ENCODE results near the gene ADAM12. TPM values are rescaled to one million over a fixed set of nuclear protein-coding genes. Genes with fewer than 3 reads are reported as not detected.

Gene ADAM12
- total and polyA plus RNA-seq, 7 donors, result 0.01 to 3.3 (median 0.24) TPM; not detected in 2

DNA sequence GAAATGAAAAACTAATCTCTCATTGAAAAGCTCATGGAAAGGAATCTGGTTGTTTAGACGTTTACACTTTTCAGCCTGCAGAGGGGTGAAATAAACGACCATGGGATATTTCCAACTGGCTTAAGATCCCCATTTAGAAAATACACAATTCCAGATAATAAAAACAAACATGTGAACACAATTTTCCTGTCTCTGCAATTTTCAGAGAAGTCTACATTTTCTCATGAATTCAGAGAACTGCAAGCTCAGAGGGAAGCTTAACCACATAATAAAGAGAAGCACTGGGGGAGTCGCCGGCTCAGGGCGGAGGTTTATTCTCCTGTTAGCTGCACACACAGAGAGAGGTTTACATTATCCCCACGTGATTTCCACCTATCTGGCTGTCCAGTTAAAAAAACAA lies 276.8 kb downstream of the ADAM12 start:
- Histone ChIP-seq H3K27me3 (ENCODE audit: insufficient read depth in 3 of 3, low read length in 2 of 3) (no peaks in the 10 kb centered on the region), H3K4me1 (no peaks in the 10 kb centered on the region), H3K27ac (no peak overlapping the region), H3K9me3 (no peaks in the 10 kb centered on the region), H3K4me3 (no peak overlapping the region), H3K36me3 (ENCODE audit: insufficient read depth in 1 of 2, low read depth in 1 of 2) (no peaks in the 10 kb centered on the region)
- ATAC-seq (no peak), DNase-seq (no peak)
- TF ChIP-seq CTCF (IDR thresholded peaks at IDR 0.05), result no peak
- intact Hi-C loops (cut with DNase I), result no loop called here
- 75 to 82% (median 78%) methylated on average over 6 of the region's 6 CpGs for WGBS, 3 donors

DNA sequence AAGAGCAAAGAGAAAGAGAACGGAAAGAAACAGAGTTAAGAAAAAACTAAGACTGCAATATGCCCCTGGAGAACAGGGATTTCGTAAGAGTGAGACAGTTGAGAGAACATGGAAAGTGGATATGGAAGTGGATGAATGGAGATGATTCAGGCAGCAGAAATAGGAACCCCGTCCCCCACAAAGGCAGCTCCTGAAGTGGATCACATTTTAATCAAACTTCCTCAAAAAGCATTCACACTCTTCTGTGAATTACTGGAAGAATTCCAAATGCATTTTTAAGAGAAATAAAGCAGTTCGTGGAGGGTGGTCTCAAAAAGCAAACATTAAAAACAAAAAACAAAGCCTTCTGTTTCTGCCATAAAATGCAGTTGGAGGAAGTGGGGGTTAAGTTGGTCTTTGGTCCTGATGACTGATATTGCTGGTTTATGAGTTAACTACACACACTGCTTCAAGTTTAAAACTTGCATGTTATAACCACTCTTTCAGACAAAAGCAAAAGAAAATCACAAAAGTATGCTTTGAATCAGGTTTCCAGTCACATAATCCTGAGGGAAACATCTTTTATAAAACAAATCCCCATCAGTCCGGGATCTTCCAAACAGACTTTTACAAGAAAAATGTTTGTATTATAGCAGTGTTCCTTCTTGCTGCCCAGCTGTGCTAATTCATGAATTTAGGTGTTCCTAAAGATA lies 277.6 kb downstream of the ADAM12 start:
- Histone ChIP-seq H3K9me3 (no peaks in the 10 kb centered on the region), H3K27me3 (ENCODE audit: insufficient read depth in 3 of 3, low read length in 2 of 3) (no peaks in the 10 kb centered on the region), H3K4me3 (no peak overlapping the region), H3K4me1 (no peaks in the 10 kb centered on the region), H3K36me3 (ENCODE audit: insufficient read depth in 1 of 2, low read depth in 1 of 2) (no peaks in the 10 kb centered on the region), H3K27ac (no peak overlapping the region)
- WGBS, 3 donors, result 54 to 63% (median 63%) methylated on average over 5 of the region's 5 CpGs
- intact Hi-C loops (cut with DNase I), result no loop called here
- no peak for TF ChIP-seq CTCF (IDR thresholded peaks at IDR 0.05)
- DNase-seq (no peak), ATAC-seq (peak in 1 of 4 donors; percentile 45)

DNA sequence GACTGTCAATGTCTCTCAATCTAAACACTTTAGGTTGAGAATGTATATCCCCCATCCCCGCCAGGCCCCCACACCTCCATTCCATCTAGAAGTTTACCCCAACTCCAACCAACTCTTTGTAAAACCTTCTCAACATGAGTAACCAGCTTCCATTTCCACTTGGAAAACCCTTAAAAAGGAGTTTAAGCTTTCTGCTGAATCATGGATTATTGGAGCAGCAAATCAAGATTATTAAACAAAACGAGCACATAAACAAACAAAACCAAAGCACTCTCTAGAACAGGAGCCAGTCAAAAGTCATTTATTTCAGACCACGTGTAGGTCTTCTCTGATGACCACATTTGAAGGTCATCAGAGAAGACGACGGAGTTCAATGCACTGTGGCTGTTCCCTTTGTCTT lies 278.4 kb downstream of the ADAM12 start:
- no peaks in the 10 kb centered on the region for H3K27me3 ChIP-seq (ENCODE audit: insufficient read depth in 3 of 3, low read length in 2 of 3)
- ATAC-seq (no peak), DNase-seq (no peak)
- H3K9me3 ChIP-seq, result no peaks in the 10 kb centered on the region
- intact Hi-C loops (cut with DNase I), result no loop called here
- TF ChIP-seq CTCF (IDR thresholded peaks at IDR 0.05), result no peak
- no peak overlapping the region for H3K4me3 ChIP-seq
- no peaks in the 10 kb centered on the region for H3K36me3 ChIP-seq (ENCODE audit: insufficient read depth in 1 of 2, low read depth in 1 of 2)
- WGBS, 3 donors, result 81 to 85% (median 83%) methylated on average over 5 of the region's 5 CpGs
- no peak overlapping the region for H3K27ac ChIP-seq
- no peaks in the 10 kb centered on the region for H3K4me1 ChIP-seq

DNA sequence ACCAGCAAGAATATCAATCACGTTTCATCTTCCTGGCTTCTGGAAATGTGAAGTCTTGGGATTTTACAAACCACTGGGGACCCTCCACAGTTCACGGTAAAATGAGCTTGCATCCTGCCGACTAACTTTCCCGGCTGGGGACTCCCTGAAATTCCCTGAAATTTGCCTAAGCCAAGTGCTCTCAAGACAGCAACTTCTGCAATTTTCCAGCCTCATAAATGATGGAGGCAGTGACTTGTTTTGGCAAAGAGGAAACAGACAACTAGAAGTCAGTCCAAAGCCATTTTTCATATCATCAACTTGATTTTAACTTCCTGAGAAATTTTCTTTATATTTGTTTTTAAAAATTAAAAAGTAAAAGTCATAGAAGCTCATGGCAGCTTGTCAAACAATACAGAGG lies 279.6 kb downstream of the ADAM12 start:
- no peaks in the 10 kb centered on the region for H3K9me3 ChIP-seq
- TF ChIP-seq CTCF (IDR thresholded peaks at IDR 0.05), result no peak
- no peak overlapping the region for H3K4me3 ChIP-seq
- intact Hi-C loops (cut with DNase I), result no loop called here
- WGBS, 3 donors, result 23 to 43% (median 26%) methylated on average over 4 of the region's 4 CpGs
- no peaks in the 10 kb centered on the region for H3K36me3 ChIP-seq (ENCODE audit: insufficient read depth in 1 of 2, low read depth in 1 of 2)
- no peaks in the 10 kb centered on the region for H3K4me1 ChIP-seq
- no peak for DNase-seq
- no peak for ATAC-seq
- no peaks in the 10 kb centered on the region for H3K27me3 ChIP-seq (ENCODE audit: insufficient read depth in 3 of 3, low read length in 2 of 3)
- H3K27ac ChIP-seq, result no peak overlapping the region

GRCh38 chr10:126104767-126105166 lies 283.5 kb downstream of the ADAM12 start:
- H3K27me3 ChIP-seq (ENCODE audit: insufficient read depth in 3 of 3, low read length in 2 of 3), result no peaks in the 10 kb centered on the region
- peak in 2 of 4 donors; percentile 33 to 58 for ATAC-seq
- H3K4me1 ChIP-seq, result no peaks in the 10 kb centered on the region
- no peak overlapping the region for H3K4me3 ChIP-seq
- peak; percentile 58 to 78 for DNase-seq
- no peaks in the 10 kb centered on the region for H3K9me3 ChIP-seq
- WGBS, 3 donors, result 19 to 40% (median 26%) methylated on average over 8 of the region's 8 CpGs
- no peak for TF ChIP-seq CTCF (IDR thresholded peaks at IDR 0.05)
- H3K27ac ChIP-seq, result no peak overlapping the region
- H3K36me3 ChIP-seq (ENCODE audit: insufficient read depth in 1 of 2, low read depth in 1 of 2), result no peaks in the 10 kb centered on the region
- intact Hi-C loops (cut with DNase I), result no loop called here
